OCI-LY3 (cell line): Measurements from ENCODE around the gene TMEM108.

Source experiments
- EZH2phosphoT487 ChIP-seq: fragments of 200-600 bp; shearing (Covaris generic); IDR thresholded peaks from 2 replicates; pipeline ENCODE4 v1.6.1; 2018; ENCODE audit warnings: antibody characterized with exemption, mixed run types, low read depth
- TF ChIP-seq, protein P1 (sequence below): fragments of 200-600, 300-600 bp; sonication (generic); IDR thresholded peaks from 2 replicates; pipeline ENCODE4 v1.5.1; 2014; ENCODE audit warnings: antibody characterized with exemption, low read length, low read depth

DNA sequence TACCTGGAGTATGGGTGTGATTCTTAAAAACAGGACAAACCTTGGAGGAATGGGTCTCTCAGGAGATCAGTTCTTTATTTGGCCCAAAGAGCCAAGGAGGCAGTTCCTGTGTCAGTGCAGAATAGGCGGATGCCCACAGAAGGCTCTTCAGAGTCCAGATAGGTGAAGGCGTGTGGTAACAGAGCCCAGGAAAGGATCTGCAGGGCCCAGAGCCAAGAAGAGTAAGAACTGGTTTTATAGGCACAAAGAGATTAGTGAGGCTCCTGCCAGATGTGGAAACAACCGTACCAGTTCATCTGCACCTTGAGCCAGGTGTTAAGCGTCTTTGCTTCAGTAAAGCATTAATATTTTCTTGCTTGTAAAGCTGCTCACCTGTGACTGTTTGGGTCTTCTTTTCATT lies 221.6 kb downstream of the TMEM108 start:
- TF ChIP-seq, protein P1, sequence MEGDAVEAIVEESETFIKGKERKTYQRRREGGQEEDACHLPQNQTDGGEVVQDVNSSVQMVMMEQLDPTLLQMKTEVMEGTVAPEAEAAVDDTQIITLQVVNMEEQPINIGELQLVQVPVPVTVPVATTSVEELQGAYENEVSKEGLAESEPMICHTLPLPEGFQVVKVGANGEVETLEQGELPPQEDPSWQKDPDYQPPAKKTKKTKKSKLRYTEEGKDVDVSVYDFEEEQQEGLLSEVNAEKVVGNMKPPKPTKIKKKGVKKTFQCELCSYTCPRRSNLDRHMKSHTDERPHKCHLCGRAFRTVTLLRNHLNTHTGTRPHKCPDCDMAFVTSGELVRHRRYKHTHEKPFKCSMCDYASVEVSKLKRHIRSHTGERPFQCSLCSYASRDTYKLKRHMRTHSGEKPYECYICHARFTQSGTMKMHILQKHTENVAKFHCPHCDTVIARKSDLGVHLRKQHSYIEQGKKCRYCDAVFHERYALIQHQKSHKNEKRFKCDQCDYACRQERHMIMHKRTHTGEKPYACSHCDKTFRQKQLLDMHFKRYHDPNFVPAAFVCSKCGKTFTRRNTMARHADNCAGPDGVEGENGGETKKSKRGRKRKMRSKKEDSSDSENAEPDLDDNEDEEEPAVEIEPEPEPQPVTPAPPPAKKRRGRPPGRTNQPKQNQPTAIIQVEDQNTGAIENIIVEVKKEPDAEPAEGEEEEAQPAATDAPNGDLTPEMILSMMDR: no peak
- no peak for TF ChIP-seq EZH2phosphoT487
